CD4-positive, alpha-beta memory T cell (primary cell): ENCODE measurements around the gene OGFOD3. TPM values are rescaled to one million over a fixed set of nuclear protein-coding genes. Genes with fewer than 3 reads are reported as not detected.
"Not testable (repeated sequence)": the region's sequence is repeated elsewhere in the genome, so short reads cannot be mapped to it uniquely, and the experiment has no call there.

Experiments used
- CTCF ChIA-PET: fragments of 350-600 bp; sonication (Branson Sonifier 250); formaldehyde crosslinking; loops from one replicate; lab custom pipeline; 2021; ENCODE audit warnings: inconsistent platforms; ENCODE audit not compliant: partially characterized antibody; lab: Charles Lee
- POLR2A ChIA-PET: fragments of 350-600 bp; sonication (Branson Sonifier 250); formaldehyde crosslinking; loops from one replicate; lab custom pipeline; 2021; ENCODE audit not compliant: partially characterized antibody; lab: Charles Lee
- DNase-seq, 5 donors: peaks; one replicate each; pipeline versions ENCODE4 v3.0.0 to v3.0.0-alpha.2; 2020 to 2022; ENCODE audit warnings: mixed read lengths in 1 of 5
- H3K27ac ChIP-seq: one replicate; pipeline ENCODE4 v1.7.0; 2013; ENCODE audit warnings: low read depth, low read length
- H3K27me3 ChIP-seq: 2 replicates; pipeline ENCODE4 v1.7.0; 2013; ENCODE audit warnings: mild to moderate bottlenecking, low read length, moderate library complexity; ENCODE audit not compliant: insufficient read depth
- H3K36me3 ChIP-seq: 2 replicates; pipeline ENCODE4 v1.7.0; 2013; ENCODE audit warnings: mild to moderate bottlenecking, low read length, moderate library complexity; ENCODE audit not compliant: insufficient read depth
- H3K4me1 ChIP-seq: 2 replicates; pipeline ENCODE4 v1.7.0; 2013; ENCODE audit warnings: mild to moderate bottlenecking, low read length, moderate library complexity; ENCODE audit not compliant: insufficient read depth
- H3K4me3 ChIP-seq, 2 donors: one replicate each; pipeline ENCODE4 v1.7.0; 2013; ENCODE audit warnings: low read length in 2 of 2, mild to moderate bottlenecking in 1 of 2
- H3K9me3 ChIP-seq, 2 donors: one replicate each; pipeline ENCODE4 v1.7.0; 2013; ENCODE audit warnings: low read length in 2 of 2, control low read depth in 1 of 2; ENCODE audit not compliant: control insufficient read depth in 1 of 2
- H3K27ac Mint-ChIP-seq, 7 donors: one replicate each; pipeline ENCODE4 v1.8.0; 2020 to 2021; ENCODE audit warnings: mixed read lengths in 7 of 7, mild to moderate bottlenecking in 6 of 7, inconsistent platforms in 3 of 7, moderate library complexity in 3 of 7
- H3K27me3 Mint-ChIP-seq, 2 donors: one replicate each; pipeline ENCODE4 v1.8.0; 2020 to 2021; ENCODE audit warnings: mixed read lengths in 2 of 2
- H3K36me3 Mint-ChIP-seq, 2 donors: one replicate each; pipeline ENCODE4 v1.8.0; 2020 to 2021; ENCODE audit warnings: mixed read lengths in 2 of 2, inconsistent platforms in 1 of 2, mild to moderate bottlenecking in 1 of 2
- H3K4me1 Mint-ChIP-seq, 4 donors: one replicate each; pipeline ENCODE4 v1.8.0; 2020 to 2021; ENCODE audit warnings: mixed read lengths in 4 of 4, mild to moderate bottlenecking in 1 of 4
- H3K4me3 Mint-ChIP-seq, 8 donors: one replicate each; pipeline ENCODE4 v1.8.0; 2020 to 2021; ENCODE audit warnings: mixed read lengths in 8 of 8, mild to moderate bottlenecking in 7 of 8, moderate library complexity in 6 of 8, inconsistent platforms in 3 of 8
- H3K9me3 Mint-ChIP-seq, 8 donors: one replicate each; pipeline ENCODE4 v1.8.0; 2020 to 2021; ENCODE audit warnings: mixed read lengths in 8 of 8, mild to moderate bottlenecking in 5 of 8, inconsistent platforms in 3 of 8, moderate library complexity in 1 of 8
- intact Hi-C: fragments of 100-400 bp; cut with micrococcal nuclease; formaldehyde crosslinking; loops from one replicate; pipeline ENCODE4 v1.15.1; 2023
- polyA plus RNA-seq, 2 donors: library from polyadenylated mRNA; unstranded; fragments of 300-500 nt; fragmentation: Illumina TruSeq; gene quantifications; one replicate each; pipeline ENCODE4 v1.2.3, GENCODE V29; 2021
- total RNA-seq, 2 experiments: library from RNA; stranded (reverse); gene quantifications; one replicate each; pipeline ENCODE4 v1.2.3, GENCODE V29; 2021

Gene OGFOD3
- total and polyA plus RNA-seq, 4 experiments from 2014 or later: 23.4 to 36.1 (median 29.5) TPM

DNA sequence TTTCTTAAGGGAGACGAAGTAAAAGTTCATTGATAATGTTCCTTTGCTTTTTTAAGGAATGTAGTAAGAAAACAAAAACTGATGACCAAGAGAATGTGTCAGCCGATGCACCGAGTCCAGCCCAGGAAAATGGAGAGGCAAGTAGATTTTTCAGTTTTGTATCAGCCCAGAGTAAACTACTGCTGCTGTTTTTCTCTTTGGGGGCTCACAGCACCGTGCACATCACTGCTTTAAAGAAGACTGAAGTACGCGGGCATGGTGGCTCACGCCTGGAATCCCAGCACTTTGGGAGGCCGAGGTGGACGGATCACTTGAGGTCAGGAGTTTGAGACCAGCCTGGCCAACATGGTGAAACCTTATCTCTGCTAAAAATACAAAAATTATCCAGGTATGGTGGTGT is 41.5 kb upstream of the OGFOD3 start:
- peak overlapping the region in 4 of 8 donors; percentile 29 to 93 (median 66) for H3K4me3 Mint-ChIP-seq
- H3K36me3 ChIP-seq: peaks cover 35% of the 10 kb centered on the region
- H3K9me3 ChIP-seq, H3K9me3 Mint-ChIP-seq, H3K4me3 ChIP-seq, H3K27ac ChIP-seq, H3K27me3 Mint-ChIP-seq, H3K27me3 ChIP-seq, CTCF ChIA-PET, DNase-seq, intact Hi-C loops: not testable (repeated sequence)
- H3K36me3 Mint-ChIP-seq: peaks cover 25 to 44% of the 10 kb centered on the region in 2 donors
- peaks cover 20 to 36% (median 26%) of the 10 kb centered on the region in 4 donors for H3K4me1 Mint-ChIP-seq
- H3K27ac Mint-ChIP-seq: peak overlapping the region in 1 of 7 donors; percentile 95
- POLR2A ChIA-PET: interaction anchor here (0.7 to 1.2 kb wide), 2 partner anchors 10 to 33 kb away, joined by 3 read pairs; no protein-coding TSS in a partner anchor
- peaks cover 31% of the 10 kb centered on the region for H3K4me1 ChIP-seq

GRCh38 chr17:82458885-82459424 is 40.6 kb upstream of the OGFOD3 start:
- H3K4me1 Mint-ChIP-seq: peaks cover 19 to 36% (median 26%) of the 10 kb centered on the region in 4 donors
- POLR2A ChIA-PET: interaction anchor here (0.8 to 2.5 kb wide), 11 partner anchors 10 to 161 kb away, joined by 3 to 50 read pairs (median 6); partner anchors contain the start of genes FOXK2 and OGFOD3
- H3K4me3 ChIP-seq: peak overlapping the region; percentile 29 to 59
- H3K27ac Mint-ChIP-seq: peak overlapping the region; percentile 64 to 95 (median 91)
- peaks cover 26% of the 10 kb centered on the region for H3K36me3 ChIP-seq
- CTCF ChIA-PET: no interaction called here
- no peaks in the 10 kb centered on the region for H3K9me3 ChIP-seq
- intact Hi-C loops: loop anchor here (1.0 kb wide), 4 partner anchors 9 to 60 kb away; partner anchors contain the start of genes CYBC1, FOXK2, HEXD and OGFOD3
- no peaks in the 10 kb centered on the region for H3K27me3 ChIP-seq
- H3K27me3 Mint-ChIP-seq: no peaks in the 10 kb centered on the region
- H3K36me3 Mint-ChIP-seq: peaks cover 16 to 35% of the 10 kb centered on the region in 2 donors
- H3K9me3 Mint-ChIP-seq: peaks cover 0 to 2% (median 0%) of the 10 kb centered on the region in 8 donors
- peak in 4 of 5 donors; percentile 9 to 51 (median 40) for DNase-seq
- H3K4me3 Mint-ChIP-seq: peak overlapping the region; percentile 84 to 96 (median 92)
- peak overlapping the region; percentile 94 for H3K27ac ChIP-seq
- peaks cover 31% of the 10 kb centered on the region for H3K4me1 ChIP-seq

DNA sequence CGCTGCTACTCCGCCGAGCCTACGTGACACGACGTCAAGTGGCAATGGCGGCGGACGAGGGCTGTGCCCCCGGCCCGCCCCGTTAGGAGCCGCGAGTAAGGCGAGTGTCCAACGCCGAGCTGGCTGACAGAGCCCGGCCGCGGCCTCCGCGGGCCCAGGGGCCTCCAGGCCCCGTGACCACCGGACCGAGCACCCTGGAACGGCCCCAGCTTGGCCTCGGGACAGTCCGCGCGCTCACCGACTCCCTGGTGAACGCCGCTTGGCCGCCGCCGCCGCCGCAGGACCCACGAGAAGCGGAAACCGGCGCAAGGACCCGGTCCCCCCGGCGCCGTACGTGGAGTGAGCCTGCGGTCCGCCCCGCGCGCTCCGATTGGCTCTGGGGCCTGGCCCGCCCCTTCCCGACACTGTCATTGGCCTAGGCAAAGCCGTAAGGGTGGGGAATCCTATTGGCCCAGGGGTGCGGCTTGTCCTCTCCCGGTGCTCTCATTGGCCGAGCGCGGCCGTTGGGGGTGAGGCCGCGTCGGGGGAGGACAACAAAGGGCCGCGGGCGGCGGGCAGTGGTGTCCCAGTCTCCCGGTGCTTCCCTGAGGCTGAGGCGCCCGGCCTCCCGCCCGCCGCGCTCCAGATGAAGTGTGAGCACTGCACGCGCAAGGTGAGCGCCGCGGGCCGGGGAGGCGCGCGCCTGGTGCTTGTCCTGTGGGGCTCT is 39.9 kb upstream of the OGFOD3 start, which contains the start of gene NARF:
TSS of gene NARF (plus strand) at position 563 of the 706 bp plus-strand sequence. CDS start at position 626, 63 bp downstream.
- H3K36me3 ChIP-seq: peaks cover 19% of the 10 kb centered on the region
- intact Hi-C loops: loop anchor here (1.0 kb wide), 4 partner anchors 8 to 61 kb away; partner anchors contain the start of genes CYBC1, FOXK2, HEXD and OGFOD3
- H3K9me3 Mint-ChIP-seq: peaks cover 0 to under 1% (median 0%) of the 10 kb centered on the region in 8 donors
- ChIA-PET POLR2A (interaction anchor here (0.8 to 2.5 kb wide), 13 partner anchors 9 to 165 kb away, joined by 3 to 50 read pairs (median 6); partner anchors contain the start of genes FOXK2 and OGFOD3), CTCF (no interaction called here)
- no peaks in the 10 kb centered on the region for H3K27me3 Mint-ChIP-seq
- H3K27me3 ChIP-seq: no peaks in the 10 kb centered on the region
- peaks cover 19 to 36% (median 26%) of the 10 kb centered on the region in 4 donors for H3K4me1 Mint-ChIP-seq
- no peaks in the 10 kb centered on the region for H3K9me3 ChIP-seq
- peak within 1 kb of the TSS; percentile 94 to 100 (median 97) for H3K27ac Mint-ChIP-seq
- peak within 1 kb of the TSS; percentile 94 for H3K27ac ChIP-seq
- H3K4me3 Mint-ChIP-seq: peak within 1 kb of the TSS; percentile 84 to 96 (median 92)
- H3K4me3 ChIP-seq: peak within 1 kb of the TSS; percentile 29 to 59
- H3K36me3 Mint-ChIP-seq: peaks cover 14 to 29% of the 10 kb centered on the region in 2 donors
- peak; percentile 95 to 97 (median 97) for DNase-seq
- H3K4me1 ChIP-seq: peaks cover 31% of the 10 kb centered on the region

DNA sequence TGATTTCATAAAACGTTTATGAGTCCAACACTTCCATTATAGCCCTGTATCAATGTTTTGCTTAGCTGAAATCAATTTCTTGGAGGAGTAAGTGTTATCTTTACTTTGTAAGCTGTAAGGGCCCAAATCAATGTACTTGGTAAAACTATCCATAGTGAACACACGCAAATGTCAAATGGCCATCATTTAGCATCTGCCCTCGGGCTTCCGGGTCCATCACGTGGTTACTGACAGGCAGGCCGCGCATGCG is 39.5 kb upstream of the OGFOD3 start:
- Histone ChIP-seq H3K4me3 (peak overlapping the region in 1 of 2 donors; percentile 59), H3K27ac (peak overlapping the region; percentile 94), H3K4me1 (peaks cover 31% of the 10 kb centered on the region), H3K9me3 (no peaks in the 10 kb centered on the region), H3K27me3 (no peaks in the 10 kb centered on the region), H3K36me3 (peaks cover 15% of the 10 kb centered on the region)
- H3K36me3 Mint-ChIP-seq: peaks cover 14 to 24% of the 10 kb centered on the region in 2 donors
- ChIA-PET POLR2A (interaction anchor here (0.8 to 2.5 kb wide), 13 partner anchors 9 to 165 kb away, joined by 3 to 50 read pairs (median 6); partner anchors contain the start of genes FOXK2 and OGFOD3), CTCF (no interaction called here)
- intact Hi-C loops: loop anchor here (1.0 kb wide), 4 partner anchors 8 to 61 kb away; partner anchors contain the start of genes CYBC1, FOXK2, HEXD and OGFOD3
- peaks cover 19 to 36% (median 26%) of the 10 kb centered on the region in 4 donors for H3K4me1 Mint-ChIP-seq
- H3K27me3 Mint-ChIP-seq: no peaks in the 10 kb centered on the region
- no peak for DNase-seq
- no peaks in the 10 kb centered on the region for H3K9me3 Mint-ChIP-seq
- peak overlapping the region; percentile 81 to 96 (median 87) for H3K4me3 Mint-ChIP-seq
- peak overlapping the region; percentile 94 to 100 (median 97) for H3K27ac Mint-ChIP-seq

DNA sequence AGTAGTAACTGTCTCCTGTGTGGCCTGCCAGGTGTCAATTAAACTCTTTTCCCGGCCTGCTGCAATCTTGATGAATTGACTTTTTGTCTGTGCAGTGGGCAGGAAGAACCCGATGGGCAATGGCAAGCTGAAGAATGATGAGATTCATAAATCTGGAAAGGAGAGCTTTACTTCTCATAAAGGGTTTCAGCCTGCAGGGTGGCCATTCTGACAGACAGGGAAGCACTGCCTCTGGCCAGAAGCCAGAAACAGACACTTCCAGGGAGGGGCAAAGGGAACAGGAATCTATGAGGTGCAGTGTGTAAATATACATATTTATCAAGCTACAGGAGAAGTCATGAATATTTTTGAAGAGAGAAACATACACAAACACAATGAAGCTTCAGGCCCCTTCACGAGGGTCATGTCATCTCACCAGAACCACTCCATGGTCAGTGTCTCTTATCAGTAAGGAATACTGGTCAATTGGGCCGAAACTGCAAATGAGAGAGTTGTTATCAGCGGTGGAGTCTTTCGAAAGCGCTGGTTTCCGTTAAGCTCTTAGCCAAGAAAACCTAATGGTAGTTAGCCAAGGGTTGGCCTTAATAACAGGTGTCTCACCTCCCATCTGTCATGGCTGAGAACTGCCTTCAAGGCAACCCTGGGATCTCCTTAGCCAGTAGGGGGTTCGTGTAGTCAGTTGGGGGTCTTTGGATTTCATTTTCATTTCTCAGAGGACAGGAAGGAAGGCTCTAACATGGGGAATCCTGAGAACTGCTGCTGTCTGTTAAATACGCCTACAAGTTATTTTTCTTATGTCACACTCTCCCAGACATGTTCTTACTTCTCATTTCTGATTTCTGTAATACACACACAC is 38.9 kb upstream of the OGFOD3 start:
- intact Hi-C loops: no loop called here
- peaks cover 10 to 19% of the 10 kb centered on the region in 2 donors for H3K36me3 Mint-ChIP-seq
- peak overlapping the region; percentile 94 to 100 (median 97) for H3K27ac Mint-ChIP-seq
- Histone ChIP-seq H3K9me3 (no peaks in the 10 kb centered on the region), H3K4me3 (peak overlapping the region in 1 of 2 donors; percentile 59), H3K36me3 (peaks cover 9% of the 10 kb centered on the region), H3K4me1 (peaks cover 25% of the 10 kb centered on the region), H3K27ac (peak overlapping the region; percentile 94), H3K27me3 (no peaks in the 10 kb centered on the region)
- H3K4me3 Mint-ChIP-seq: peak overlapping the region; percentile 81 to 96 (median 87)
- peaks cover 17 to 35% (median 26%) of the 10 kb centered on the region in 4 donors for H3K4me1 Mint-ChIP-seq
- POLR2A ChIA-PET: interaction anchor here (1.1 to 2.5 kb wide), 12 partner anchors 8 to 164 kb away, joined by 3 to 50 read pairs (median 6); partner anchors contain the start of genes FOXK2 and OGFOD3
- DNase-seq: no peak
- no peaks in the 10 kb centered on the region for H3K9me3 Mint-ChIP-seq
- CTCF ChIA-PET: interaction anchor here (0.8 kb wide), 2 partner anchors 38 to 40 kb away, joined by 3 to 4 read pairs; no protein-coding TSS in a partner anchor
- H3K27me3 Mint-ChIP-seq: no peaks in the 10 kb centered on the region

GRCh38 chr17:82453706-82454105 is 35.3 kb upstream of the OGFOD3 start:
- H3K9me3 Mint-ChIP-seq, DNase-seq, POLR2A ChIA-PET, CTCF ChIA-PET, H3K27me3 ChIP-seq, H3K27me3 Mint-ChIP-seq, H3K4me3 ChIP-seq, H3K27ac ChIP-seq, H3K36me3 ChIP-seq, H3K4me3 Mint-ChIP-seq, H3K27ac Mint-ChIP-seq, H3K9me3 ChIP-seq: not testable (repeated sequence)
- intact Hi-C loops: loop anchor here (5.0 kb wide), 1 partner anchor 299 kb away; the partner anchor contains the start of gene TBCD
- H3K36me3 Mint-ChIP-seq: peaks cover 0 to 17% of the 10 kb centered on the region in 2 donors
- peaks cover 37% of the 10 kb centered on the region for H3K4me1 ChIP-seq
- peaks cover 27 to 46% (median 37%) of the 10 kb centered on the region in 4 donors for H3K4me1 Mint-ChIP-seq
